K562 (cell line): ENCODE data around the gene VRK1. TPM values are rescaled to one million over a fixed set of nuclear protein-coding genes. Genes with fewer than 3 reads are reported as not detected.
A peak's percentile ranks its signal among the peaks of the same experiment; 100 is the strongest.

Source experiments
- ATAC-seq: fragments of 200-7000 bp; cut with Tn5 transposase; 3 replicates; pipeline ENCODE4 v1.9.1; 2020; ENCODE audit warnings: moderate library complexity
- BruUV-seq: library from RNA; stranded (reverse); fragments of 400-500 nt; replicated peaks from 2 replicates; lab custom pipeline; 2021; lab: Mats Ljungman, UMichigan
- CTCF ChIA-PET: fragments of 300-600 bp; formaldehyde crosslinking; extraction: SDS; loops from one replicate; lab custom pipeline; 2021; ENCODE audit warnings: low intra/inter-chr PET ratio; lab: Yijun Ruan, JAX
- POLR2A ChIA-PET: fragments of 300-600, 350-650 bp; sonication (Branson Sonifier 250); formaldehyde crosslinking; extraction: SDS; loops from one replicate; lab custom pipeline; 2021; ENCODE audit warnings: antibody characterized with exemption, inconsistent platforms; lab: Yijun Ruan, JAX
- DNase-seq, 4 experiments: peaks; one replicate each; pipeline versions ENCODE4 v3.0.0 to v3.0.0-alpha.2; 2011 to 2018; ENCODE audit warnings: low spot score in 3 of 4, mixed read lengths in 3 of 4; ENCODE audit errors: extremely low read depth in 1 of 4
- FAIRE-seq: peaks from 2 replicates; lab custom pipeline; 2011; peaks lifted over from hg19 to GRCh38; lab: Jason Lieb, UNC
- H2AFZ ChIP-seq: 2 replicates; pipeline ENCODE4 v1.6.0; 2011; ENCODE audit warnings: low read depth, low read length, control low read depth, inconsistent platforms
- H3K27ac ChIP-seq: fragments of 200-600 bp; 3 replicates; pipeline ENCODE4 v1.8.0; 2011; ENCODE audit warnings: low read depth, mild to moderate bottlenecking, control low read depth, inconsistent platforms, low read length, moderate library complexity, mixed read lengths; ENCODE audit errors: extremely low read depth
- H3K27me3 ChIP-seq, 2 experiments: fragments of 300-600 bp in 1 of 2; 2 replicates in 1 of 2; 3 replicates in 1 of 2; pipeline versions ENCODE4 v1.6.0 to v1.8.0; 2011; ENCODE audit warnings: inconsistent platforms in 2 of 2, low read length in 2 of 2, mild to moderate bottlenecking in 1 of 2, mixed read lengths in 1 of 2, moderate library complexity in 1 of 2; ENCODE audit not compliant: control insufficient read depth in 2 of 2, insufficient read depth in 2 of 2
- H3K36me3 ChIP-seq: fragments of 300-600 bp; 3 replicates; pipeline ENCODE4 v1.8.0; 2011; ENCODE audit warnings: mild to moderate bottlenecking, low read length, inconsistent platforms; ENCODE audit not compliant: control insufficient read depth, insufficient read depth
- H3K4me1 ChIP-seq, 2 experiments: fragments of 200-600 bp in 1 of 2; replicated peaks in 1 of 2; 2 replicates in 1 of 2; 3 replicates in 1 of 2; pipeline versions ENCODE4 v1.5.1 to v1.8.0; 2011; ENCODE audit warnings: inconsistent platforms in 2 of 2, low read length in 2 of 2, mild to moderate bottlenecking in 1 of 2, mixed read lengths in 1 of 2, moderate library complexity in 1 of 2; ENCODE audit not compliant: control insufficient read depth in 2 of 2, insufficient read depth in 2 of 2
- H3K4me2 ChIP-seq: 2 replicates; pipeline ENCODE4 v1.6.1; 2011; ENCODE audit warnings: low read length, control low read depth, inconsistent platforms, mixed read lengths; ENCODE audit not compliant: insufficient read depth
- H3K4me3 ChIP-seq: fragments of 200-600 bp; sonication (generic), shearing (Covaris generic); 2 replicates; pipeline ENCODE4 v1.5.1; 2016; ENCODE audit warnings: control low read depth, inconsistent platforms
- H3K79me2 ChIP-seq: fragments of 200-600 bp; 3 replicates; pipeline ENCODE4 v1.8.0; 2011; ENCODE audit warnings: low read length, inconsistent platforms; ENCODE audit not compliant: control insufficient read depth, insufficient read depth
- H3K9ac ChIP-seq, 2 experiments: 2 replicates each; pipeline versions ENCODE4 v1.6.0 to v1.6.1; 2011; ENCODE audit warnings: low read depth in 2 of 2, low read length in 2 of 2, control low read depth in 1 of 2, inconsistent platforms in 1 of 2, mild to moderate bottlenecking in 1 of 2, mixed read lengths in 1 of 2; ENCODE audit not compliant: insufficient read depth in 1 of 2
- H3K9me1 ChIP-seq: one replicate; pipeline ENCODE4 v1.6.0; 2011; ENCODE audit warnings: inconsistent platforms, mild to moderate bottlenecking, low read length, moderate library complexity; ENCODE audit not compliant: control insufficient read depth, insufficient read depth
- H3K9me3 ChIP-seq: replicated peaks from 2 replicates; pipeline ENCODE4 v1.5.1; 2011; ENCODE audit warnings: low read depth, low read length, inconsistent platforms; ENCODE audit not compliant: control insufficient read depth, insufficient read depth
- H4K20me1 ChIP-seq: replicated peaks from 2 replicates; pipeline ENCODE4 v1.6.1; 2011; ENCODE audit warnings: low read length, inconsistent platforms, mixed read lengths; ENCODE audit not compliant: control insufficient read depth, insufficient read depth
- CBX3 ChIP-seq, 2 experiments: IDR thresholded peaks; 1 replicate in 1 of 2; 2 replicates in 1 of 2; pipeline ENCODE4 v1.6.1; 2012; ENCODE audit warnings: inconsistent platforms in 2 of 2, low read length in 2 of 2, borderline replicate concordance in 1 of 2, control low read depth in 1 of 2
- HOMEZ ChIP-seq: fragments of 250-450 bp; sonication (Bioruptor Pico); IDR thresholded peaks from 2 replicates; pipeline ENCODE4 v1.4.0; 2020; ENCODE audit warnings: mild to moderate bottlenecking, moderate library complexity
- ZFP1 ChIP-seq: fragments of 450-650 bp; formaldehyde crosslinking; IDR thresholded peaks from 2 replicates; pipeline ENCODE4 v1.4.0; 2020; ENCODE audit warnings: mild to moderate bottlenecking, mixed read lengths
- WGBS: fragments of 100-300 bp; shearing (Covaris generic); methylation state at CpG from one replicate; pipeline ENCODE4 v1.1.6; 2016; ENCODE audit warnings: low coverage, mixed read lengths; ENCODE audit not compliant: insufficient coverage; ENCODE audit errors: missing lambda C conversion rate; 5-methylcytosine and 5-hydroxymethylcytosine counted together
- in situ Hi-C: fragments of 300-500 bp; cut with MboI; formaldehyde crosslinking; loops from 4 replicates; pipeline ENCODE4 v1.15.0; 2018; ENCODE audit warnings: inconsistent platforms, mixed read lengths
- intact Hi-C: fragments of 100-400 bp; cut with micrococcal nuclease; formaldehyde crosslinking; loops from 2 replicates; pipeline ENCODE4 v1.14.2; 2022
- polyA plus RNA-seq, 8 experiments: library from polyadenylated mRNA; depleted of rRNA in 4 of 8; stranded (reverse) in 5 of 8; unstranded in 3 of 8; fragments of >200 nt; fragmentation: Nextera tagmentation in 2 of 8; fragmentation: Illumina TruSeq in 1 of 8; extraction: Ambion mirVana in 2 of 8; extraction: Trizol in 1 of 8; gene quantifications; 2 replicates each; pipeline versions ENCODE4 v1.2.1 to v1.2.3, GENCODE V29; 2011 to 2014; ENCODE audit warnings: inconsistent platforms in 1 of 8, missing spikeins in 1 of 8
- total RNA-seq, 7 experiments: library from RNA; depleted of rRNA in 6 of 7; stranded (reverse); fragments of >200 nt in 6 of 7; fragmentation: Illumina TruSeq in 2 of 7; extraction: Trizol in 2 of 7; gene quantifications; 2 replicates each; pipeline versions ENCODE4 v1.2.1 to v1.2.3, GENCODE V29; 2011 to 2021; ENCODE audit warnings: low replicate concordance in 1 of 7
- TF ChIP-seq, protein P1 (sequence below): fragments of 450-650 bp; formaldehyde crosslinking; IDR thresholded peaks from 2 replicates; pipeline ENCODE4 v1.4.0; 2020; ENCODE audit warnings: mild to moderate bottlenecking, moderate library complexity

VRK1 gene
- total and polyA plus RNA-seq, 9 of the 15 experiments (the other 6 are each of a cell fraction or from before 2014, with no cell fraction given) = 83.6 to 177 (median 116) TPM

DNA sequence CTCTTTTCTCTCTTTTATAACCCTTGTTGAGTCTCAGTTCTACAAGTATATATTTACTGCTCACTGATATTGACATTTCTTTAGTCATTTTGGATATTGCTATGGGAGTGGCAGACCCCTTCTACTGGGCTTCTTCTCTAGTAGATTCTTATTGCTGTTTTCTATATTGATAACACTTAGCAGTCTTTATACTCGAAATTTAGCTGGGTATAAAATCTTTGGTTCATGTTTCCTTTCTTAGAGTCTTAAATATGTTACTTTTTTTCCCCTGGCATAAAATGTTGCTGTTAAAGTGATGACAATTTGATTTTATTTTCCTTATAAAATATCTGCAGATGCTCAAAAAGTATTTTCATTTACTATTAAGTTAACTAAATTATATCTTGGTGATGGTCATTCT is 32.6 kb downstream of the VRK1 start:
- no peaks in the 10 kb centered on the region for H3K9me1 ChIP-seq
- H3K27me3 ChIP-seq = no peaks in the 10 kb centered on the region
- no peak overlapping the region for H3K9ac ChIP-seq
- peaks cover 100% of the 10 kb centered on the region for H3K79me2 ChIP-seq
- peaks cover 51% of the 10 kb centered on the region for H3K36me3 ChIP-seq
- POLR2A ChIA-PET = no interaction called here
- intact Hi-C loops = no loop called here
- H3K4me3 ChIP-seq = no peak overlapping the region
- FAIRE-seq = no peak
- H3K4me1 ChIP-seq = peaks cover 3 to 15% of the 10 kb centered on the region in 2 experiments
- TF ChIP-seq, protein P1, sequence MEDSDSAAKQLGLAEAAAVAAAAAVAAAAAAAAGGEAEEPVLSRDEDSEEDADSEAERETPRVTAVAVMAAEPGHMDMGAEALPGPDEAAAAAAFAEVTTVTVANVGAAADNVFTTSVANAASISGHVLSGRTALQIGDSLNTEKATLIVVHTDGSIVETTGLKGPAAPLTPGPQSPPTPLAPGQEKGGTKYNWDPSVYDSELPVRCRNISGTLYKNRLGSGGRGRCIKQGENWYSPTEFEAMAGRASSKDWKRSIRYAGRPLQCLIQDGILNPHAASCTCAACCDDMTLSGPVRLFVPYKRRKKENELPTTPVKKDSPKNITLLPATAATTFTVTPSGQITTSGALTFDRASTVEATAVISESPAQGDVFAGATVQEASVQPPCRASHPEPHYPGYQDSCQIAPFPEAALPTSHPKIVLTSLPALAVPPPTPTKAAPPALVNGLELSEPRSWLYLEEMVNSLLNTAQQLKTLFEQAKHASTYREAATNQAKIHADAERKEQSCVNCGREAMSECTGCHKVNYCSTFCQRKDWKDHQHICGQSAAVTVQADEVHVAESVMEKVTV (CRISPR knock-in tag) = no peak
- TF ChIP-seq CBX3 (IDR thresholded peaks at IDR 0.05; ENCODE audit: borderline replicate concordance in 1 of 2, low read length in 2 of 2) = peak in 1 of 2 experiments; percentile 51; a peak in 1 of 3 replicates
- TF ChIP-seq HOMEZ (CRISPR knock-in tag) = no peak
- TF ChIP-seq ZFP1 (CRISPR knock-in tag) = peak; percentile 95
- no peak overlapping the region for H3K4me2 ChIP-seq
- DNase-seq = no peak
- no peaks in the 10 kb centered on the region for H4K20me1 ChIP-seq
- H2AFZ ChIP-seq = no peak overlapping the region
- no peak for ATAC-seq
- 82% methylated on average over 1 of the region's 1 CpG for WGBS
- H3K9me3 ChIP-seq = peaks cover 16% of the 10 kb centered on the region
- H3K27ac ChIP-seq = no peak overlapping the region
- BruUV-seq = no TSS peak
- in situ Hi-C loops = no loop called here
- CTCF ChIA-PET = no interaction called here
